H9 (cell line): Measurements from ENCODE around the gene TTLL13. TPM values are rescaled to one million over a fixed set of nuclear protein-coding genes. Genes with fewer than 3 reads are reported as not detected.

Experiments
- DNase-seq: peaks from one replicate; pipeline ENCODE4 v3.0.0-alpha.2; 2017
- H2AFZ ChIP-seq: one replicate; pipeline ENCODE4 v1.6.1; 2013; ENCODE audit warnings: mild to moderate bottlenecking, low read length, control low read depth, moderate library complexity
- H2AK5ac ChIP-seq: 2 replicates; pipeline ENCODE4 v1.6.1; 2013; ENCODE audit warnings: low read length, control low read depth, mixed read lengths; ENCODE audit not compliant: insufficient read length
- H2BK120ac ChIP-seq: one replicate; pipeline ENCODE4 v1.6.1; 2013; ENCODE audit warnings: low read depth, mild to moderate bottlenecking, low read length, control low read depth, inconsistent platforms; ENCODE audit not compliant: poor library complexity, severe bottlenecking
- H2BK12ac ChIP-seq: 2 replicates; pipeline ENCODE4 v1.6.1; 2013; ENCODE audit warnings: low read length, control low read depth, mixed read lengths, low read depth; ENCODE audit not compliant: insufficient read length
- H2BK15ac ChIP-seq: 2 replicates; pipeline ENCODE4 v1.6.1; 2013; ENCODE audit warnings: low read depth, low read length, control low read depth
- H2BK20ac ChIP-seq: one replicate; pipeline ENCODE4 v1.6.1; 2013; ENCODE audit warnings: low read depth, mild to moderate bottlenecking, low read length, control low read depth, inconsistent platforms; ENCODE audit not compliant: poor library complexity, severe bottlenecking
- H2BK5ac ChIP-seq: 2 replicates; pipeline ENCODE4 v1.6.1; 2013; ENCODE audit warnings: low read length, control low read depth, mixed read lengths; ENCODE audit not compliant: insufficient read length
- H3K14ac ChIP-seq: 2 replicates; pipeline ENCODE4 v1.6.1; 2013; ENCODE audit warnings: low read length, control low read depth; ENCODE audit not compliant: insufficient read depth
- H3K18ac ChIP-seq: 2 replicates; pipeline ENCODE4 v1.6.1; 2013; ENCODE audit warnings: low read depth, mild to moderate bottlenecking, mixed read lengths, low read length, control low read depth; ENCODE audit not compliant: insufficient read length
- H3K23ac ChIP-seq: 2 replicates; pipeline ENCODE4 v1.6.1; 2013; ENCODE audit warnings: low read length, control low read depth, mixed read lengths, low read depth; ENCODE audit not compliant: insufficient read length
- H3K23me2 ChIP-seq: 2 replicates; pipeline ENCODE4 v1.6.1; 2013; ENCODE audit warnings: low read depth, mild to moderate bottlenecking, mixed read lengths, low read length, control low read depth; ENCODE audit not compliant: insufficient read length, poor library complexity, severe bottlenecking
- H3K27ac ChIP-seq: 2 replicates; pipeline ENCODE4 v1.5.1; 2013; ENCODE audit warnings: low read length, control low read depth, mixed read lengths, low read depth; ENCODE audit not compliant: insufficient read length
- H3K27me3 ChIP-seq: 2 replicates; pipeline ENCODE4 v1.6.1; 2013; ENCODE audit warnings: low read length, control low read depth, inconsistent platforms; ENCODE audit not compliant: insufficient read depth
- H3K4ac ChIP-seq: 2 replicates; pipeline ENCODE4 v1.6.1; 2013; ENCODE audit warnings: low read depth, mild to moderate bottlenecking, control low read depth, inconsistent platforms, low read length, moderate library complexity
- H3K4me1 ChIP-seq: 2 replicates; pipeline ENCODE4 v1.6.1; 2013; ENCODE audit warnings: low read length, control low read depth, inconsistent platforms; ENCODE audit not compliant: insufficient read depth
- H3K4me2 ChIP-seq: 2 replicates; pipeline ENCODE4 v1.6.1; 2013; ENCODE audit warnings: low read length, control low read depth, mixed read lengths; ENCODE audit not compliant: insufficient read length, insufficient read depth
- H3K56ac ChIP-seq: 2 replicates; pipeline ENCODE4 v1.6.1; 2013; ENCODE audit warnings: low read depth, mild to moderate bottlenecking, mixed read lengths, low read length, control low read depth; ENCODE audit not compliant: insufficient read length
- H3K79me1 ChIP-seq: 2 replicates; pipeline ENCODE4 v1.6.1; 2013; ENCODE audit warnings: low read depth, mild to moderate bottlenecking, moderate library complexity, low read length, control low read depth, inconsistent platforms; ENCODE audit not compliant: insufficient read depth, poor library complexity, severe bottlenecking
- H3K79me2 ChIP-seq: 2 replicates; pipeline ENCODE4 v1.6.1; 2013; ENCODE audit warnings: low read length, control low read depth, inconsistent platforms; ENCODE audit not compliant: insufficient read depth
- H3K9ac ChIP-seq: 2 replicates; pipeline ENCODE4 v1.6.1; 2013; ENCODE audit warnings: low read length, control low read depth, mixed read lengths; ENCODE audit not compliant: insufficient read length; ENCODE audit errors: extremely low read depth
- H3K9me3 ChIP-seq: one replicate; pipeline ENCODE4 v1.6.1; 2013; ENCODE audit warnings: low read depth, low read length, inconsistent platforms; ENCODE audit not compliant: control insufficient read depth
- H3T11ph ChIP-seq: one replicate; pipeline ENCODE4 v1.6.1; 2013; ENCODE audit warnings: mild to moderate bottlenecking, low read length, control low read depth, inconsistent platforms
- H4K20me1 ChIP-seq: one replicate; pipeline ENCODE4 v1.6.1; 2013; ENCODE audit not compliant: control insufficient read depth, insufficient read length, insufficient read depth
- H4K5ac ChIP-seq: 2 replicates; pipeline ENCODE4 v1.6.1; 2013; ENCODE audit warnings: low read depth, mild to moderate bottlenecking, mixed read lengths, low read length, control low read depth; ENCODE audit not compliant: insufficient read length
- H4K8ac ChIP-seq: replicated peaks from 2 replicates; pipeline ENCODE4 v1.6.1; 2013; ENCODE audit warnings: low read length, control low read depth, mixed read lengths, low read depth; ENCODE audit not compliant: insufficient read length
- H4K91ac ChIP-seq: 2 replicates; pipeline ENCODE4 v1.6.1; 2013; ENCODE audit warnings: low read depth, mild to moderate bottlenecking, moderate library complexity, mixed read lengths, low read length, control low read depth; ENCODE audit not compliant: insufficient read length
- H3K27ac Mint-ChIP-seq, 3 experiments: 2 replicates in 2 of 3; 3 replicates in 1 of 3; pipeline ENCODE4 v1.8.0; 2020 to 2021; ENCODE audit warnings: mixed read lengths in 3 of 3, mild to moderate bottlenecking in 1 of 3, moderate library complexity in 1 of 3
- H3K27me3 Mint-ChIP-seq: 2 replicates; pipeline ENCODE4 v1.8.0; 2021; ENCODE audit warnings: low read depth, mild to moderate bottlenecking, moderate library complexity, mixed read lengths
- H3K36me3 Mint-ChIP-seq, 3 experiments: 2 replicates in 2 of 3; 3 replicates in 1 of 3; pipeline ENCODE4 v1.8.0; 2020 to 2021; ENCODE audit warnings: low read depth in 3 of 3, mixed read lengths in 3 of 3; ENCODE audit not compliant: insufficient read depth in 1 of 3
- H3K4me1 Mint-ChIP-seq, 2 experiments: 2 replicates each; pipeline ENCODE4 v1.8.0; 2020; ENCODE audit warnings: mixed read lengths in 2 of 2
- H3K4me3 Mint-ChIP-seq, 2 experiments: 2 replicates in 1 of 2; 3 replicates in 1 of 2; pipeline ENCODE4 v1.8.0; 2020 to 2021; ENCODE audit warnings: mild to moderate bottlenecking in 2 of 2, mixed read lengths in 2 of 2, moderate library complexity in 1 of 2
- H3K9me3 Mint-ChIP-seq, 2 experiments: 2 replicates in 1 of 2; 3 replicates in 1 of 2; pipeline ENCODE4 v1.8.0; 2020; ENCODE audit warnings: mild to moderate bottlenecking in 2 of 2, mixed read lengths in 2 of 2, moderate library complexity in 1 of 2
- WGBS: extraction: QIAGEN DNeasy Blood & Tissue Kit; methylation state at CpG from one replicate; pipeline ENCODE4 v1.1.7; 2013; ENCODE audit warnings: missing lambda C conversion rate, low lambda C conversion rate, mixed read lengths; ENCODE audit not compliant: insufficient read length; ENCODE audit errors: extremely low coverage; 5-methylcytosine and 5-hydroxymethylcytosine counted together
- total RNA-seq: library from RNA; stranded (reverse); gene quantifications from 2 replicates; pipeline ENCODE4 v1.2.1, GENCODE V29; 2021
- TF ChIP-seq, protein P1 (sequence below): fragments of 200-600 bp; sonication (generic); conservative IDR thresholded peaks from 3 replicates; pipeline ENCODE4 v1.8.0; 2021; ENCODE audit warnings: antibody characterized with exemption, mild to moderate bottlenecking

Gene TTLL13
- total RNA-seq, 1 experiment from 2014 or later: not detected

DNA sequence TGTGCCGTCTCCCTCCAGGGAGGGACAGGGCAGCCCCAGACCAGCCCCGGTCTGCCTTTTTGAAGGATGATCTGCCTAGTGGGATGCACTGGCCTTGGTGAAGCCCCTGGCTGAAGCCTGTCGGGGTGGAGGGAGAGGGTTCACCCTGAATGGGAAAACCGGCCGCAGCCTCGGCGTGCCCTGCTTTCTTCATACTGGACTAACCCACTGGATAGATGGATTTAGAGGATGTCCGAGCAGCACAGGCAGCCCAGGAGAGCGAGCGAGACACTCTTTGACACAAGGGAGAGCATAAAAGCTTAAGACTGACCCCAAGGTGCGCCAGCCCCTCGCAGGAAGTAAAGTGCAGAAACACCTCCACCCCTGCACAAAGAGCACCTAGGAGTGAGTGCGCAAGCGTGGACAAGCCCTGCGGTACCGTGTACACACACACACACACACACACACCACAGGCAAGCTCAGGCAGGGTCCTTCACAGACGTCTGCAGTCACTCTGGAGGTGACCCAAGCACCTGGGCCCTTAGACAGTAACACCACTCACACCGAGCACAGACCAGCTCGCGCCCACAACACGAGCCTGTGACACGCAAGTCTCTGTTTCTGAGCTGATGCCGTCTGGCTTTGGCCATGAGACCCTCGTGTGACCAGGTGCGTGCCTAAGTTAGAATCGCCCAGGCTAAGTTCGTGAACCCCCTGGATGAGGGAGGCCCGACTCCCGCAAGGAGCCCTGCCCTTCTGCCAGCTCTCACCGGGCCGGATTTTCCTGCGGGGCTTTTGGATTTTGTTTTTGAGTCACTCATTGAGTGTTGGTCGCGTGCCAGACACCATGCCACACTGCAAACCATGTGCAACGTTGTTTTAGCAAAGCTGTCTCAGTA is 36.9 kb upstream of the TTLL13 start:
- H2AFZ ChIP-seq: no peak overlapping the region
- no peak overlapping the region for H3K9ac ChIP-seq

More for the DNA sequence above, 36.9 kb upstream of the TTLL13 start:
- Histone ChIP-seq H3K23me2 (peaks cover 4% of the 10 kb centered on the region), H2BK15ac (no peak overlapping the region), H4K20me1 (no peaks in the 10 kb centered on the region), H2BK120ac (no peak overlapping the region), H3K18ac (no peak overlapping the region), H3T11ph (no peak overlapping the region), H2BK5ac (no peak overlapping the region), H4K5ac (no peak overlapping the region), H2BK20ac (no peak overlapping the region), H3K4me1 (no peaks in the 10 kb centered on the region), H3K79me1 (no peaks in the 10 kb centered on the region), H3K4me2 (no peak overlapping the region), H2AK5ac (no peak overlapping the region), H3K27me3 (no peaks in the 10 kb centered on the region), H3K56ac (no peak overlapping the region), H2BK12ac (no peak overlapping the region), H3K27ac (no peak overlapping the region), H3K14ac (no peak overlapping the region), H4K91ac (no peak overlapping the region), H3K79me2 (no peaks in the 10 kb centered on the region; the same call in 1 of the 2 replicates), H3K23ac (no peak overlapping the region), H3K4ac (no peak overlapping the region), H3K9me3 (no peaks in the 10 kb centered on the region), H4K8ac (no peak overlapping the region)
- TF ChIP-seq, protein P1, sequence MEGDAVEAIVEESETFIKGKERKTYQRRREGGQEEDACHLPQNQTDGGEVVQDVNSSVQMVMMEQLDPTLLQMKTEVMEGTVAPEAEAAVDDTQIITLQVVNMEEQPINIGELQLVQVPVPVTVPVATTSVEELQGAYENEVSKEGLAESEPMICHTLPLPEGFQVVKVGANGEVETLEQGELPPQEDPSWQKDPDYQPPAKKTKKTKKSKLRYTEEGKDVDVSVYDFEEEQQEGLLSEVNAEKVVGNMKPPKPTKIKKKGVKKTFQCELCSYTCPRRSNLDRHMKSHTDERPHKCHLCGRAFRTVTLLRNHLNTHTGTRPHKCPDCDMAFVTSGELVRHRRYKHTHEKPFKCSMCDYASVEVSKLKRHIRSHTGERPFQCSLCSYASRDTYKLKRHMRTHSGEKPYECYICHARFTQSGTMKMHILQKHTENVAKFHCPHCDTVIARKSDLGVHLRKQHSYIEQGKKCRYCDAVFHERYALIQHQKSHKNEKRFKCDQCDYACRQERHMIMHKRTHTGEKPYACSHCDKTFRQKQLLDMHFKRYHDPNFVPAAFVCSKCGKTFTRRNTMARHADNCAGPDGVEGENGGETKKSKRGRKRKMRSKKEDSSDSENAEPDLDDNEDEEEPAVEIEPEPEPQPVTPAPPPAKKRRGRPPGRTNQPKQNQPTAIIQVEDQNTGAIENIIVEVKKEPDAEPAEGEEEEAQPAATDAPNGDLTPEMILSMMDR: no peak
- Mint-ChIP-seq H3K27ac (peak overlapping the region; percentile 72 to 82 (median 81); a peak in 2 of 7 replicates), H3K9me3 (no peaks in the 10 kb centered on the region), H3K4me1 (peaks cover 8 to 9% of the 10 kb centered on the region in 2 experiments), H3K36me3 (peaks cover 6 to 17% (median 13%) of the 10 kb centered on the region in 3 experiments; a peak in 5 of 7 replicates), H3K4me3 (no peak overlapping the region), H3K27me3 (no peaks in the 10 kb centered on the region)
- DNase-seq: no peak
- no CpG with 5 or more reads among the region's 35 CpGs for WGBS
